GM18867 (cell line): ENCODE data around the gene SSNA1.

ENCODE experiments used
- ATAC-seq: cut with Tn5 transposase; IDR thresholded peaks from one replicate; pipeline ENCODE4 v1.9.1; 2021; ENCODE audit warnings: mild to moderate bottlenecking, moderate library complexity; ENCODE audit not compliant: unreplicated experiment

SSNA1 gene

DNA sequence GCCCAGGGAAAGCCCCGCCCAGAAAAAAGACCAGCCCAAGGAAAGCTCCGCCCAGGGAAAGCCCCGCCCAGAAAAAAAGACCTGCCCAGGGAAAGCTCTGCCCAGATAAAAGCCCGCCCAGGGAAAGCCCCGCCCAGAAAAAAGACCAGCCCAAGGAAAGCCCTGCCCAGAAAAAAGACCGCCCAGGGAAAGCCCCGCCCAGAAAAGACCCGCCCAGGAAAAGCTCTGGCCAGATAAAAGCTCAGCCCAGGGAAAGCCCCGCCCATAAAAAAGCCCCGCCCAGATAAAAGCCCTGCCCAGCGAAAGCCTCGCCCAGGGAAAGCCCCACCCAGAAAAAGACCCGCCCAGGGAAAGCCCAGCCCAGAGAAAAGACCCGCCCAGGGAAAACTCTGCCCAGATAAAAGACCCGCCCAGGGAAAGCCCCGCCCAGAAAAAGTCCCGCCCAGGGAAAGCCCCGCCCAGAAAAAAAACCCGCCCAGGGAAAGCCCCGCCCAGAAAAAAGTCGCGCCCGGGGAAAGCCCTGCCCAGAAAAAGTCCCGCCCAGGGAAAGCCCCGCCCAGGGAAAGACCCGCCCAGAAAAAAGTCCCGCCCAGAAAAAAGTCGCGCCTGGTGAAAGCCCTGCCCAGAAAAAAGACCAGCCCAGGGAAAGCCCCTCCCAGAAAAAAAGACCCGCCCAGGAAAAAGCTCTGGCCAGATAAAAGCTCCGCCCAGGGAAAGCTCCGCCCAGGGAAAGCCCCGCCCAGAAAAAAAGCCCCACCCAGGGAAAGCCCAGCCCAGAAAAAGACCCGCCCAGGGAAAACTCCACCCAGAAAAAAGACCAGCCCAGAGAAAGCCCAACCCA is 37.6 kb upstream of the SSNA1 start:
- peak; percentile 43 for ATAC-seq

DNA sequence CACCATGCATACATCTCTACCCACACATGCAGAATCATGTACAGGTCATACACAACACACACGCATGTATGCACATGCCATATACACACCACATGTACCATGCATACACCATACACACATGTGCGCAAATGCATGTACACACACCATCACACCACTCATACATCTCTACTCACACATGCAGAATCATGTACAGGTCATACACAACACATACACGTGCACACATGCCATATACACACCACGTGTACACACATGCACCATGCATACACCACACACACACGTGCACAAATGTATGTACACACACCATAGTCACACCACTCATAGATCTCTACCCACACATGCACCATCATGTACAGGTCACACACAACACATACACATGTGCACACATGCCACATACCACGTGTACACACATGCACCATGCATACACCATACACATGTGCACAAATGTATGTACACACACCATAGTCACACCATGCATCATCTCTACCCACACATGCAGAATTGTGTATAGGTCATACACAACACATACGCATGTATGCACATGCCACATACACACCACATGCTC is 35.6 kb upstream of the SSNA1 start:
- no peak for ATAC-seq

DNA sequence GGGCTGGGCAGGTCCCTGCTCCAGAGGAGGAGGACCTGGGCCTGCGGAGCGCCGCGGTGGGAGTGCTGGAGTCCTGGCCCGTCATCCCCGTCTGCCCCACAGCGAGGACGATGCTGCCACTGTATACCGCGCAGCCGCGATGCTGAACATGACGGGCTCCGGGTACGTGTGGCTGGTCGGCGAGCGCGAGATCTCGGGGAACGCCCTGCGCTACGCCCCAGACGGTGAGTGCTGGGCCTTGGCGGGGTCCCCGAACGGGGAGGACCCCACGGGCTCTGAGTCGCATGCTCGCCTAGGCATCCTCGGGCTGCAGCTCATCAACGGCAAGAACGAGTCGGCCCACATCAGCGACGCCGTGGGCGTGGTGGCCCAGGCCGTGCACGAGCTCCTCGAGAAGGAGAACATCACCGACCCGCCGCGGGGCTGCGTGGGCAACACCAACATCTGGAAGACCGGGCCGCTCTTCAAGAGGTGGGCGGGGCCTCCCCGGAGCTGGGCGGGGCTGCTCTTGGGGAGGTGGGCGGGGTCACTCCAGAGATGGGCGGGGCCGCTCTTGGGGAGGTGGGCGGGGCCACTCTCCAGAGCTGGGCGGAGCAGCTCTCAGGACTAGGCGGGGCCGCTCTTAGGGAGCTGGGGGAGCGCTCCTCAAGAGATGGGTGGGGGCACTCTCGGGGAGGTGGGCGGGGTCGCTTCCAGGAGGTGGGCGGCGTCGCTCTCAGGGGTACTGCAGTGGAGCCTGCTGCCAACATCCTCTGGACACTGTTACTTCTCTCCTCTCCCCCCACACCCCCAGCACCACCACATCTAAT is 31.7 kb upstream of the SSNA1 start:
- no peak for ATAC-seq

DNA sequence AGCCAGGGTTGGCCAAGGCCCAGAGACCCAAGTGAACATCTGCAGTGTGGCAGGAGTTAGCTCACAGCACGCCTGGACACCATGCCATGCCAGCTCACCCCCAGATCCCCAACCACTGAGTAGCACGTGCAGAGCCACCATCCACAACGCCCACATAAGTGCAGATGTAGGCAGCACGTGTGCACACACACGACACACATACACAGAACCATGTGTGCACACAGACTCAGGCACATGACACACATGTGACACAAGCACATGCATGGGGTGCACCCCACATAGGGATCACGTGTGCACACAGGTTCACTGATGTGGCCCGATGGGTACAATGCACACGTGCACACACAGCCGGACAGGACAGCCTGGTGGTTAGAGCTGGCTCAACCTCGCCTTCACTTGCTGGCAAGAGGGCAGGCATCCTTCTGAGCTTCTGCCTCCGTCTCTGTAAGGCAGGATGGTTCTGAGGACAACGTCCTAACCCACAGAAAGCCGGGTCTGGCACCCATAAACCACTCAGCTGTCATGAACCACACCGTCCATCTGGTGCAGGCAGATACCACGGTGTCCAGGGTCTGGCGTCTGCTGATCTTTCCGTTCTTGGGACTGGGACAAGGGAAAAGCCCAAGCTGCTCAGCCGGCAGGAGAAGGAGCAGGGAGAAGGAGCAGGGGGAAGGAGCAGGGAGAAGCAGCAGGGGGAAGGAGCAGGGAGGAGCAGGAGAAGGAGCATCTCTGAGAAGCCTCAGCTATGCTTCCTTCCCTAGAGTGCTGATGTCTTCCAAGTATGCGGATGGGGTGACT is 30.7 kb upstream of the SSNA1 start:
- no peak for ATAC-seq

DNA sequence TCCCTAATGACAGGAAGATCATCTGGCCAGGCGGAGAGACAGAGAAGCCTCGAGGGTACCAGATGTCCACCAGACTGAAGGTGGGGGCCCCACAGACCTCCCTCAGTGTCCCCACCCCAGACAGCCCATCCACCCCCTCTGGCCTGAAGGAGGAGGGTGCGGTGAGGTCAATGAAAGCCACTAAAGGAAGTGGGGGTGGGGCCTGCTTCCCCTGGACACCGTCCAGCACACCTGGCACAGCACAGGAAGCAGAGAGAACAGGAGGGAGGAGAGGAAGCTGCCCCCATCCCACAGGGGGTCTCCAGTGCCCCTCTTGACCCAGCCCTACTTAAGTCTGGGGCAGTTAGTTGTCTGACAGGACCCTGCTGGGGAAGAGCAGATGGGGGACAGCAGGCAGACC is 29.9 kb upstream of the SSNA1 start:
- no peak for ATAC-seq

DNA sequence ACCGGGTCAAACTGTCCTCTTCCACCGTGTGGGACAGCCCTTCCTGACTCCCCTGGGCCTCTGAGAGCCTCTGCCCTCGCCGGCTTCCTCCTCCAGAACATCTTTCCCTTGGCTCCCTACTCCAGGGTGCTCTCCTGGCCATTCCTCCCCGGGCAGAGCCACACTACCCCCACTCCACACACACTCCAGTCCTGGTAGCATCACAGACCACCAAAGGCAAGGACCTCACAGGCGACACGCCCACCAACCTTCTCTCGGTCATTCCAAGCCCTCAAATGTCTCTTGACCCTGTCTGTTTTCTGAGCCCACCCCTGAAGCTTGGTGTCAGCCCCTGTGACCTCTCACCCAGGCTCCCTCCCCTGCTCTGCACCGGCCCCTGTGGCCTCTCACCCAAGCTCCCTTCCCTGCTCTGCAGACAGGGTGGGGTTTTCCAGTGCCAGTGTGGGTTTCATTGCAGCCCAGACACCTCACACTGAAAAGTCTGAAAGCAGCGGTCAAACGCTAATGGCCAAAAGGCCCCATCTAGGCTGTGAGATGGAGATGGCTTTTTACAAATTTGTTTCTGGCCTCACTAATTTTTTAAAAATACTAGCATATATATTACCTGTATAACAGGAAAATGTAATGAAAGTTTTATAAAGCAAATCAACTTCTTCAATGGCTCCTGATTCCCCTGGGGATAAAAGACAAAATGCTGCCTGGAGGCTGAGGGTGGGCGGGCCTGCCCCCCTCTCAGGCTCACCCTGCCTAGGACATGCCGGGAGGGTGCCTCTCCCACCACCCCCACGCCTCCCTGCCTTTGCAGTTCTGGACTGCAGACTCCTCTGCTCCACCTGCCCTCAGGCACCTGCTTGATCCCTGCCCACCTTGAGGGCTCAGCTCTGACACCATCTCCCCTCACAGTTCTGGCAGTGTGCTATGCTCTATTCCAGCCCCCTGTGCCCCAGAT is 29.1 kb upstream of the SSNA1 start:
- ATAC-seq: no peak

DNA sequence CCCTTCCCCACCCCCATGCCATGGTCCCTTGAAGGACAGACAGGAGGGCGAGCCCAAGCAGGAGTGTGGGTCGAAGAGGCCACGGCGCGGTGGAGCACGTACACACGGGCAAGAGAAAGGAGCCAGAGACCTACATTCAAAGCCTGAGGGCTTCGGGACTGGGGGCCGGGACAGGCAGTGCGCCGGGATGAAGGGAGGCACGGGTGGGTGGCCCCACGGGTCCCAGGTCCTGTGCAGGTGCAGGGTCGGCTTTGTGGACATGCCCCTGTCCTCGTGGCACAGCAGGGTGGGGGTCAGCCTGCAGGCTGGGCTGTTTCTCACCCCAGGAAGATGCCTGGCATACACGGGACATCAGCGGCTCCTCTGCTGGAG is 28.4 kb upstream of the SSNA1 start:
- no peak for ATAC-seq

DNA sequence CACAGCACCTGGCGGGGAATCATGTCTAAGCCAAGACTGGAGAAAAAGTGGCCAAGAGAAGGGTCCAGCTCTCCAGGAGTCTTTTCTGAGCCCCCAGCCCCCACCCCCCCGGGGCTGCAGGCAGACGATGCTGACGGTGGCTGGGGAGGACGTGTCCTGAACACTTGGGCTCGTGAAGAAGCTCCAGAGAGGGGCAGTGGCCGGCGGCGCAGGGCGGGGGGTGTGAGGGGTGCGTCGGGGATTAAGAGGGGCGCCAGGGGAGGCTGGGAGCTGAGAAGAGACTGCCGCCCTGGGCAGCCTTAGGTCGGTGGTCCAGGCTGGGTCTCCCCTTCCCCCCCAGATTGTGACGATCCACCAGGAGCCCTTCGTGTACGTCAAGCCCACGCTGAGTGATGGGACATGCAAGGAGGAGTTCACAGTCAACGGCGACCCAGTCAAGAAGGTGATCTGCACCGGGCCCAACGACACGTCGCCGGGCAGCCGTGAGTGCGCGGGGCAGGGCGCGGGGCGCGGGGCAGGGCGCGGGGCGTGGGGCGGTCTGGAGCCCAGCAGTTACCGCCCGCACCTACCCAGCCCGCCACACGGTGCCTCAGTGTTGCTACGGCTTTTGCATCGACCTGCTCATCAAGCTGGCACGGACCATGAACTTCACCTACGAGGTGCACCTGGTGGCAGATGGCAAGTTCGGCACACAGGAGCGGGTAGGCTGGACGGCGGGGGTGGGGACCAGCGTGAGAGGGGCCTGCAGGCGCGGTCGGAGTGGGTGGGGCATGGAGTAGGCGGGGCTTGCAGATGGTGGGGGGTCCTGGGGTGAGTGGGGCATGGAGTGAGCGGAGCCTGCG is 27.5 kb upstream of the SSNA1 start:
- ATAC-seq: no peak

DNA sequence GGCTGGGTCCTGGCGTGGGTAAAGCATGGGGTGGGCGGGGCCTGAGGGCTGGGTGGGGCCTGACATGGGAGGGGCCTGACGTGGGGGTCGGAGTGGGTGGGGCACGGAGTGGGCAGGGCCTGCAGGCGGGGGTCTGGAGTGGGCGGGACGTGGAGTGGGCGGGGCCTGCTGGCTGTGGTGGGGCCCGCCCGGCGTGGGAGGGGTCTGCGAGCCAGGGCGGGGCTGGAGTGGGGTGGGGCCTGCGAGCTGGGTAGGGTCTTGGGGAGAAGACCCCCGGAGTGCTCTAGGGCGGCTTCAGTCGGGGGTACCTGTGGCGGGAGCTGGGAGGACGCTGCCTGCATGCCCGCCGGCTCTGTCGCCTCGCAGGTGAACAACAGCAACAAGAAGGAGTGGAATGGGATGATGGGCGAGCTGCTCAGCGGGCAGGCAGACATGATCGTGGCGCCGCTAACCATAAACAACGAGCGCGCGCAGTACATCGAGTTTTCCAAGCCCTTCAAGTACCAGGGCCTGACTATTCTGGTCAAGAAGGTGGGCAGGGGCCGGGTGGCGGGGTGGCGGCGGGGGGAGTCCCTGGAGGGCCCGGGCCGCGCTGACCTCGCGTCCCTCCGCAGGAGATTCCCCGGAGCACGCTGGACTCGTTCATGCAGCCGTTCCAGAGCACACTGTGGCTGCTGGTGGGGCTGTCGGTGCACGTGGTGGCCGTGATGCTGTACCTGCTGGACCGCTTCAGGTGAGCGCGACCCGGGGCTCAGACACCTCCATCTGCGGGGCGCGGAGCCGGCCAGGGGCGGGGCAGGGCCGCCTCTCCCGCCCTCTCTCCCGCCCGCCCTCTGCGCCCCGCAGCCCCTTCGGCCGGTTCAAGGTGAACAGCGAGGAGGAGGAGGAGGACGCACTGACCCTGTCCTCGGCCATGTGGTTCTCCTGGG is 26.7 kb upstream of the SSNA1 start:
- no peak for ATAC-seq

DNA sequence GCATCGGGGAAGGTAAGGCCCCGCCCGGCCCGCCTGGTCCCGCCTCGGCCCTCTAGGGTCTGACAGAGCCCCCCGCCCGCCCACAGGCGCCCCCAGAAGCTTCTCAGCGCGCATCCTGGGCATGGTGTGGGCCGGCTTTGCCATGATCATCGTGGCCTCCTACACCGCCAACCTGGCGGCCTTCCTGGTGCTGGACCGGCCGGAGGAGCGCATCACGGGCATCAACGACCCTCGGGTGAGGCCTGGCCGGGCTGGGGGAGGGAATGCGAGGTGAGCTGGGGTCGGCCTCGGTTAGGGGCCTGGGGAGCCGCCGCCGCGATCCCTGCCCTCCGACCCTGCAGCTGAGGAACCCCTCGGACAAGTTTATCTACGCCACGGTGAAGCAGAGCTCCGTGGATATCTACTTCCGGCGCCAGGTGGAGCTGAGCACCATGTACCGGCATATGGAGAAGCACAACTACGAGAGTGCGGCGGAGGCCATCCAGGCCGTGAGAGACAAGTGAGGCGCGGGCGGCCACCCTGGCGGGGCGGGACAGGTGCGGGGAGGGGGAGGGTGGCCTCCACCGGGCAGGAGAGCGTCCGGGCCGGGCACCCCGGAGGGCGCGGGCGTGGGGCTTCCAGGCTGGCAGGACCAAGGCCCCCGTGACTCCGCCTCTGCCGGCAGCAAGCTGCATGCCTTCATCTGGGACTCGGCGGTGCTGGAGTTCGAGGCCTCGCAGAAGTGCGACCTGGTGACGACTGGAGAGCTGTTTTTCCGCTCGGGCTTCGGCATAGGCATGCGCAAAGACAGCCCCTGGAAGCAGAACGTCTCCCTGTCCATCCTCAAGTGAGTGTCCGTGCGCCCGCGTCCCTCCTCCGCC is 25.7 kb upstream of the SSNA1 start:
- ATAC-seq: no peak

DNA sequence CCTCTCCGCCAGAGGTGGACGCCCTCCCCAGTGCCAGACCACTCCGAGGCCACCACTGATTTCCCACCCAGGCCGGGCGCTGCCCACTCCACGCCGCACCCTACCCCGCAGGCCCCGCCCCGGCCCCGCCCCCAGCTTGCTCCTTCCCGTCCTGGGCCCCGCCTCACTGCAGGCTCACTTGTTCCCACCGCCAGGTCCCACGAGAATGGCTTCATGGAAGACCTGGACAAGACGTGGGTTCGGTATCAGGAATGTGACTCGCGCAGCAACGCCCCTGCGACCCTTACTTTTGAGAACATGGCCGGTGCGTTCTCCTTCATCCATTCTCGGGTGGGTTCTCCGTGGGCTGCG is 25.1 kb upstream of the SSNA1 start:
- ATAC-seq: no peak

DNA sequence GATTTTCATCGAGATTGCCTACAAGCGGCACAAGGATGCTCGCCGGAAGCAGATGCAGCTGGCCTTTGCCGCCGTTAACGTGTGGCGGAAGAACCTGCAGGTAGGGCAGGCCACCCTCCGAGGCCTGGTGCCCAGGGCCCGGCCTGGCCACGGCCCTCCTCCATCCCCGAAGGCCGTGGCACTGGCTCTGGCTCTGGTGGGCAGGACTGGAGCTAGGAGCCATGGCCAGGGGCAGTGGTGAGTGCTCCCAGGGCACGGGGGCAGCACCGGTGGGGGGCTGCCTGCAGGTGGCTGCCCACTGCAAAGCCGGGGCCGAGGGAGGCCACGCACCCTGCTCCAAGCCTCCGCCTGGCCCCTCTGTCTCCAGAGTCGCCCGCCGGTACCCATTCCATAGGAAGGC is 24.7 kb upstream of the SSNA1 start:
- no peak for ATAC-seq

DNA sequence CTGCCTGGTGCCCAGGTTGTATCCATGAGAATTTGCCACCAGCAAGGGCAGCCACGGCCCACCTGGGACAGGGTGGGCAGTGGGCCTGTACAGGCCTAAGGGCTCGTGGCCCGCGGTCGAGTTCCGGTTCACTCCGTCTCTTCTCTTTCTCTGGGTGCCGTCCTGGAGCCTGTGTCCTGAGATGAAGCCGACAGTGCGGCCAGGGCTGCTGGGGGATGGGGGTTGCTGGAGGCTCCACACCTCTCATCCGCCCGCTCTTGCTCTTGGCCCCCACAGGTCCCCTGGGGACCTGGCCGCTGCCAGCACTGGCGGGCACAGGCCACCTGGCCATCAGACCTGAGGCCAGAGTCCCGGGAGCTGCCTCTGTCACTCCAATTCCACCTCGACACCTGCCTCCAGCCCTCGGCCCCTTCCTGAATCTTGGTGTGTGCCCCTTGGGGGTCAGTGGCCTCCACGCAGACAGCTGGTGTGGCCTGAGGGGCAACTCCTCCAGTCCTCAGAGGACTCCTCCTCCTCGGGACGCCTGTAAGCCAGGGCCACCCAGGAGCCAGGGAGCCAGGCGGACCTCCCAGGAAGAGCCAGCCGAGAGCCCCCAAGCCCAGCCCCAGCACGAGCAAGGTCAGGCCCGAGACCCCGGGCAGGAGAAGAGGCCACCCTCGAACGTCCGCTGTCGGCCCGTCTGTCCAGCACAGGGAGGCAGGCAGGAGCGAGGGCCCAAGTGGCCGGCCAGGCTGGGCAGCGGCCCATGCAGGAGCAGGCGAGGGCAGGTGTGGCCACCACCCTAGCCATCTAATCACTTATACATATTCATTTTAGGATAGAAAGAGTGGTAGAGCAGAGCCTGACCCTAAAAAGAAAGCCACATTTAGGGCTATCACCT is 23.9 kb upstream of the SSNA1 start:
- no peak for ATAC-seq

DNA sequence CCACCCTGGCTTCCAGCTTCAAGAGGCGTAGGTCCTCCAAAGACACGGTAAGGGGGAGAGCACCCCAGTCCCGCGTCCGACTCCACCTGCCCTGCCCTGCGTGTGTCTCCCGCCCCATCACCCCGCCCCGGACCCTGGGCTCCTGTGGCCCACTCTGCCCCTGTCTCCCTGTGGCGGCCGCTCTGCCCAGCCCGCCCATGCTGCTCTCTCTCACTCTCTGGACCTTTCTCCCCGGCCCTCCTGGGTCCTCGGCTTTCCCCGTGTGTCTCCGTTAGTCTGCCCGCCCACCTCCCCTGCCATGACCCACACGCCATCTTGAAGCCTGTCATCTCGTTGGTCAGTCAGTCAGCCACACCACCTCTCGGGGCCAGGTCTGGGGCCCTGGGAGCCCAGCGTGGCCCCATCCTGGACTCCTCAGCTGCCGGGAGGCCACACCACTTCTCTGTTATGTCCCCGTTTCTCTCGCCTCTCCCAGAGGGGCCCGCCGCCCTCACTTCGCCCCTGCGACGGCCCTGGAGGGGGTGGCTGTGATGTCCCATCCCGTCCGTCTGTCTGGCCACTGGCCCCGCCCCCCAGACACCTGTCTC is 23.1 kb upstream of the SSNA1 start:
- ATAC-seq: no peak

DNA sequence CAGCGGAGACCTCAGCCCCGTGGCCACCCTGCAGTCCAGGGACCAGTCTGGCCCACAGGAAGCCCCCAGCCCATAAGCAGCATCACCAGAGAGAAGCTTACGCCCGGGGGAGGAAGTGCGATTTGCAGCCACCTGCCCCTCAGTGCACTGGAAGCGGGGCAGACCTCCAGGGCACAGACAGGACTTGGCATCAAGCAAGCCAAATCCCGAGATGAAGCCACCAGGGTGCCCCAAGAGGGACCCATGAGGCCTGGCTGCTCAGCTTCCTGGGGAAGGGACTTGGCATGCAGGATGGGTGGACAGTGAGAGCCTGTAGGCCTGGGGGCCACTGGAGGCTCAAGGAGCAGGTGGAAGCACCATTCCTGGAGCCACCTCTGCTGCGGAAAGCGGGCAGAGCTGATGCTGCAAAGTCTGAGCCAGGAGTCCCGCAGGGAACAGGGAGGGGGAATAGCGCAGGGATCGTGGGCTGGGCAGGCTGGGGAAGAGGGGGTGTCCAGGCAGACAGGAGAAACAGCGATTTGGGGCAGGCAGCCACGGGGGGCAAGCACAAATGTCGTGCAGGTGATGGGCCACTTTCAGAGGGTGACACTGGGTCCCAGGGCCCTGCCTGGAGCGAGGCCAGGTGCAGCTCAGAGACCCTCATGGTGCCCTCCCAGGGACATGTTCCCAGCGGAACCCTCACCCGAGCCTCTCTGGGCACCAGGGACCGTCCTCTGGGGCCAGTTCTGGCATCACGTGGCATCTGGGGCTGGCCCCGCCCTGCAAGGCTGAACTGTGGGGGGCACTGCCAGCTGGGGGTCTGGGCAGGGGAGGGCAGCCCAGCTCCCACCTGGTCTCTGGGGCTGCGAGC is 21.9 kb upstream of the SSNA1 start:
- no peak for ATAC-seq
